Measurements from ENCODE around the gene CDH4. TPM values are rescaled to one million over a fixed set of nuclear protein-coding genes. Genes with fewer than 3 reads are reported as not detected.
A peak's percentile ranks its signal among the peaks of the same experiment; 100 is the strongest.

The CDH4 gene
- total RNA-seq, 1 donor from 2014 or later, result 8.3 TPM

- Mint-ChIP-seq H3K9me3 (no peaks in the 10 kb centered on the region), H3K27ac (no peak overlapping the region), H3K4me1 (ENCODE audit: unreplicated experiment) (peaks cover 14% of the 10 kb centered on the region), H3K4me3 (no peak overlapping the region), H3K36me3 (no peaks in the 10 kb centered on the region), H3K27me3 (peaks cover 2% of the 10 kb centered on the region)
- no peak for DNase-seq (ENCODE audit: extremely low spot score, unreplicated experiment)
- TF ChIP-seq, protein P1, sequence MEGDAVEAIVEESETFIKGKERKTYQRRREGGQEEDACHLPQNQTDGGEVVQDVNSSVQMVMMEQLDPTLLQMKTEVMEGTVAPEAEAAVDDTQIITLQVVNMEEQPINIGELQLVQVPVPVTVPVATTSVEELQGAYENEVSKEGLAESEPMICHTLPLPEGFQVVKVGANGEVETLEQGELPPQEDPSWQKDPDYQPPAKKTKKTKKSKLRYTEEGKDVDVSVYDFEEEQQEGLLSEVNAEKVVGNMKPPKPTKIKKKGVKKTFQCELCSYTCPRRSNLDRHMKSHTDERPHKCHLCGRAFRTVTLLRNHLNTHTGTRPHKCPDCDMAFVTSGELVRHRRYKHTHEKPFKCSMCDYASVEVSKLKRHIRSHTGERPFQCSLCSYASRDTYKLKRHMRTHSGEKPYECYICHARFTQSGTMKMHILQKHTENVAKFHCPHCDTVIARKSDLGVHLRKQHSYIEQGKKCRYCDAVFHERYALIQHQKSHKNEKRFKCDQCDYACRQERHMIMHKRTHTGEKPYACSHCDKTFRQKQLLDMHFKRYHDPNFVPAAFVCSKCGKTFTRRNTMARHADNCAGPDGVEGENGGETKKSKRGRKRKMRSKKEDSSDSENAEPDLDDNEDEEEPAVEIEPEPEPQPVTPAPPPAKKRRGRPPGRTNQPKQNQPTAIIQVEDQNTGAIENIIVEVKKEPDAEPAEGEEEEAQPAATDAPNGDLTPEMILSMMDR (conservative IDR thresholded peaks at IDR 0.05), result no peak
These were observed 245.1 kb downstream of the CDH4 start for GRCh38 chr20:61497029-61497627.

DNA sequence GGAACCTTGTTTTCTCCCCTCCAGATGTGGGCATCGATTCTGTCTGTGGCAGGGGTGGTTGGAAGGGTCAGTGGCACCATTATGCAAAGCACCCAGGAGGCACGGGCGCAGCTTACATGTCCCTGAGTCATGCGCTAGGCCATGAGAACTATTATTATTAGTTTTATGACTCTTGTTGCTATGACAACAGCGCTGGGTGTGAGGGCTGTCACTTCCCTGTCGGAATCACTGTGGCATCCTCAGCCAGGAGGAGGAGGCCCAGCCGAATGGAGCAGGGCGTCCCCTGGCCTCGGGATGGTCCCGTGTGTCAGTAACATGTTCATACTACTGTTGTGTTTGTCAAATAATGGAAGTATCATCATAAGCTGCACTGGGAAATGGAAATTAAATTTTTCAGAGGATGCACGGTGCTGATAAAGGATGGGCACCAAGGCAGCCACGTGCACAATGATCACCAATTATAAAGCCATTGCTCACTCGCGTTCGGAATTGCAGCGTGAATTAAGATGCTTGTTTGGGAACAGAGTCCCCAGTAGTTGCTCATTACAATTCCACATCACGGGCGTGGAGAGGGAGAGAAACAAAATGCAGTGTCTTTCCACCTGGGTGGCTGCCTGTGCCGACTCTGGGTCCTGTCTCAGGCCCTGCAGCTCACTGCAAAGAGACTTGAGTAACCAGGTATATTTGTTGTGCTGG lies 247.9 kb downstream of the CDH4 start:
- peak overlapping the region; percentile 80 for H3K27ac Mint-ChIP-seq
- H3K36me3 Mint-ChIP-seq, result no peaks in the 10 kb centered on the region
- H3K9me3 Mint-ChIP-seq, result no peaks in the 10 kb centered on the region
- H3K27me3 Mint-ChIP-seq, result peaks cover 2% of the 10 kb centered on the region
- no peak overlapping the region for H3K4me3 Mint-ChIP-seq
- DNase-seq (ENCODE audit: extremely low spot score, unreplicated experiment), result no peak
- H3K4me1 Mint-ChIP-seq (ENCODE audit: unreplicated experiment), result peaks cover 14% of the 10 kb centered on the region
- TF ChIP-seq, protein P1 (conservative IDR thresholded peaks at IDR 0.05), result no peak

DNA sequence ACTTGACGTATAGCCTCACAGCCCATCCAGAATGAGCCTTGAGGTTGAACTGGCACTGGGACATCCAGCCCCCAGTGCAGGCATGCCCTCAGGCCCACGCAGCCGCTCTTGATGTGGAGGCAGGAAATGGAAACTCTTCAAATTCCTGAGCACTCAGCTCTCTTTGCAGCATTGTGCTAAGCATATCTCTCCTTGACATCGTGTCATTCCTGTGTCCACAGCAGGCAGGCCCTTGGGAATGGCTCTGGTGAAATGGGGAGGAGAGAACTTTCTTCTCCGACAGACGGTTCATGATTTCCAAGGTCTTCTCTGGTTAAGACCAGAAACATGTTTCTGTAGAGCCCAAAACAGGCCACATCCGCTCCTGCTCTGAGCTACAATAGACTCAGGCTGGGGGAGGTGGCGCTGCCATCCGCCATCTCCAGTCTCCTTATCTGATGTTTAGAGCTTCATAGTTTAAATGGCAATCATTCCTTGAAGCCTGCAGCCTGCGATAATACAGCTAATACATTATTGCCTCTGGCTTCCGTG lies 248.8 kb downstream of the CDH4 start:
- Mint-ChIP-seq H3K27ac (peak overlapping the region; percentile 80), H3K4me3 (peak overlapping the region; percentile 4), H3K27me3 (peaks cover 2% of the 10 kb centered on the region), H3K36me3 (no peaks in the 10 kb centered on the region), H3K9me3 (no peaks in the 10 kb centered on the region), H3K4me1 (ENCODE audit: unreplicated experiment) (peaks cover 14% of the 10 kb centered on the region)
- DNase-seq (ENCODE audit: extremely low spot score, unreplicated experiment), result no peak
- TF ChIP-seq, protein P1 (conservative IDR thresholded peaks at IDR 0.05), result no peak

- no peak overlapping the region for H3K27ac Mint-ChIP-seq
- H3K9me3 Mint-ChIP-seq, result no peaks in the 10 kb centered on the region
- TF ChIP-seq, protein P1 (conservative IDR thresholded peaks at IDR 0.05), result no peak
- H3K4me3 Mint-ChIP-seq, result no peak overlapping the region
- H3K4me1 Mint-ChIP-seq (ENCODE audit: unreplicated experiment), result peaks cover 14% of the 10 kb centered on the region
- H3K36me3 Mint-ChIP-seq, result no peaks in the 10 kb centered on the region
- no peak for DNase-seq (ENCODE audit: extremely low spot score, unreplicated experiment)
- peaks cover 7% of the 10 kb centered on the region for H3K27me3 Mint-ChIP-seq
These were observed 250.4 kb downstream of the CDH4 start for GRCh38 chr20:61502433-61502832.

- peaks cover 14% of the 10 kb centered on the region for H3K4me1 Mint-ChIP-seq (ENCODE audit: unreplicated experiment)
- no peaks in the 10 kb centered on the region for H3K36me3 Mint-ChIP-seq
- H3K27me3 Mint-ChIP-seq, result peaks cover 7% of the 10 kb centered on the region
- TF ChIP-seq, protein P1 (conservative IDR thresholded peaks at IDR 0.05), result no peak
- no peak overlapping the region for H3K4me3 Mint-ChIP-seq
- DNase-seq (ENCODE audit: extremely low spot score, unreplicated experiment), result no peak
- H3K27ac Mint-ChIP-seq, result no peak overlapping the region
- no peaks in the 10 kb centered on the region for H3K9me3 Mint-ChIP-seq
These were observed 251.0 kb downstream of the CDH4 start for GRCh38 chr20:61503106-61503505.
